Measurements from ENCODE around the gene BCAP29. TPM values are rescaled to one million over a fixed set of nuclear protein-coding genes. Genes with fewer than 3 reads are reported as not detected.

The BCAP29 gene
- polyA plus RNA-seq, 1 donor (not counting 4 experiments of a cell fraction or from before 2014, with no cell fraction given) = 141 TPM

- H3K9me3 ChIP-seq (ENCODE audit: control insufficient read depth, low read depth, low read length) = no peaks in the 10 kb centered on the region
- no peak overlapping the region for H3K4me3 ChIP-seq (ENCODE audit: control insufficient read depth in 2 of 3, extremely low read depth in 1 of 3, insufficient read depth in 2 of 3, low read depth in 1 of 3, low read length in 3 of 3)
- FAIRE-seq (no peak), DNase-seq (ENCODE audit: low read depth, low spot score) (no peak)
- H3K27ac ChIP-seq (ENCODE audit: control insufficient read depth, insufficient read depth, low read length) = no peak overlapping the region
- dilution Hi-C loops (cut with MboI; ENCODE audit: extremely low pct_ligation_motif_present, low sequenced_read_pairs) = no loop called here
- TF ChIP-seq EZH2 (IDR thresholded peaks at IDR 0.05; ENCODE audit: low read length) (no peak), CTCF (optimal IDR thresholded peaks at IDR 0.05 in 1 of 3, IDR thresholded peaks at IDR 0.05 in 1 of 3, conservative IDR thresholded peaks at IDR 0.05 in 1 of 3; ENCODE audit: extremely low read depth in 1 of 3, insufficient read depth in 2 of 3, low read length in 3 of 3) (no peak)
- no peaks in the 10 kb centered on the region for H3K27me3 ChIP-seq (ENCODE audit: control insufficient read depth, extremely low read depth, insufficient read depth, low read length)
- H4K20me1 ChIP-seq (ENCODE audit: control insufficient read depth, extremely low read depth, insufficient read depth, low read length) = no peaks in the 10 kb centered on the region
- H3K79me2 ChIP-seq (ENCODE audit: control insufficient read depth, insufficient read depth, low read length) = no peaks in the 10 kb centered on the region
- H2AFZ ChIP-seq (ENCODE audit: control insufficient read depth, low read length) = no peak overlapping the region
- H3K9ac ChIP-seq (ENCODE audit: control insufficient read depth, extremely low read depth, insufficient read depth, low read length) = no peak overlapping the region
- H3K4me2 ChIP-seq (ENCODE audit: control insufficient read depth, extremely low read depth, insufficient read depth, low read depth, low read length) = no peak overlapping the region
- no peaks in the 10 kb centered on the region for H3K4me1 ChIP-seq (ENCODE audit: control insufficient read depth, extremely low read depth, insufficient read depth, low read length)
- H3K9me1 ChIP-seq (ENCODE audit: control insufficient read depth, extremely low read depth, insufficient read depth, low read length) = no peaks in the 10 kb centered on the region
- H3K36me3 ChIP-seq (ENCODE audit: control insufficient read depth in 2 of 2, extremely low read depth in 1 of 2, insufficient read depth in 2 of 2, low read length in 2 of 2) = no peaks in the 10 kb centered on the region
Measured at GRCh38 chr7:107652642-107653041, 72.6 kb downstream of the BCAP29 start.

GRCh38 chr7:107658467-107658866 is 78.4 kb downstream of the BCAP29 start:
- no peak overlapping the region for H3K27ac ChIP-seq (ENCODE audit: control insufficient read depth, insufficient read depth, low read length)
- H3K79me2 ChIP-seq (ENCODE audit: control insufficient read depth, insufficient read depth, low read length) = no peaks in the 10 kb centered on the region
- H3K36me3 ChIP-seq (ENCODE audit: control insufficient read depth in 2 of 2, extremely low read depth in 1 of 2, insufficient read depth in 2 of 2, low read length in 2 of 2) = no peaks in the 10 kb centered on the region
- DNase-seq (ENCODE audit: low read depth, low spot score) = no peak
- FAIRE-seq = no peak
- TF ChIP-seq CTCF (optimal IDR thresholded peaks at IDR 0.05 in 1 of 3, IDR thresholded peaks at IDR 0.05 in 1 of 3, conservative IDR thresholded peaks at IDR 0.05 in 1 of 3; ENCODE audit: extremely low read depth in 1 of 3, insufficient read depth in 2 of 3, low read length in 3 of 3) (no peak), EZH2 (IDR thresholded peaks at IDR 0.05; ENCODE audit: low read length) (no peak)
- H3K9me1 ChIP-seq (ENCODE audit: control insufficient read depth, extremely low read depth, insufficient read depth, low read length) = no peaks in the 10 kb centered on the region
- dilution Hi-C loops (cut with MboI; ENCODE audit: extremely low pct_ligation_motif_present, low sequenced_read_pairs) = no loop called here
- H3K4me1 ChIP-seq (ENCODE audit: control insufficient read depth, extremely low read depth, insufficient read depth, low read length) = peaks cover 4% of the 10 kb centered on the region
- no peak overlapping the region for H3K9ac ChIP-seq (ENCODE audit: control insufficient read depth, extremely low read depth, insufficient read depth, low read length)
- no peak overlapping the region for H3K4me2 ChIP-seq (ENCODE audit: control insufficient read depth, extremely low read depth, insufficient read depth, low read depth, low read length)
- no peaks in the 10 kb centered on the region for H4K20me1 ChIP-seq (ENCODE audit: control insufficient read depth, extremely low read depth, insufficient read depth, low read length)
- H3K9me3 ChIP-seq (ENCODE audit: control insufficient read depth, low read depth, low read length) = no peaks in the 10 kb centered on the region
- no peak overlapping the region for H3K4me3 ChIP-seq (ENCODE audit: control insufficient read depth in 2 of 3, extremely low read depth in 1 of 3, insufficient read depth in 2 of 3, low read depth in 1 of 3, low read length in 3 of 3)
- H3K27me3 ChIP-seq (ENCODE audit: control insufficient read depth, extremely low read depth, insufficient read depth, low read length) = peaks cover 30% of the 10 kb centered on the region
- H2AFZ ChIP-seq (ENCODE audit: control insufficient read depth, low read length) = no peak overlapping the region
